ENCODE data around the gene NRCAM. TPM values are rescaled to one million over a fixed set of nuclear protein-coding genes. Genes with fewer than 3 reads are reported as not detected.

NRCAM gene
- total and polyA plus RNA-seq, 2 of the 8 experiments (the other 6 are each of a cell fraction or from before 2014, with no cell fraction given): 2.7 to 3.8 TPM

DNA sequence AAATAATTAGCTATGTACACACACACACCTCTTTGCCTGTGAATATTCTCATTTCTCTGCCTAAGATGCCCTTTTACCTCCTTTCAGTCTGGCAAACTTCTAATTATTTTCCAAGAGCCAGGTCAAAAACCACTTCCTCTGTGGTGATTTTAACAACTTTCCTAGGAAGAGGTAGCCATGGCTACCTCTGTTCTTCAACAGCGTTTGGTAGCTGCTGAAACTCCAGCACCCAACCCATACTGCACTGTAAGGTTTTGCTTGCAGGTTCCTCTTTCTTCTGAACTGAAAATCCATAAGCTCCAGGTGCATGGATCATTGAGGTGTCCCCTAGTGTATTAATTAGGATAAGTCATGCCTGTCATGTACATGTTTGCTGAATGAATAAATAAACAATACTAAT is 25.6 kb downstream of the NRCAM start:
- Histone ChIP-seq H3K4ac (replicated peaks; ENCODE audit: insufficient read length, low read depth, low read length) (no peak overlapping the region), H3K27me3 (replicated peaks in 1 of 4; ENCODE audit: control insufficient read depth in 3 of 4, extremely low read depth in 1 of 4, insufficient read depth in 3 of 4, low read length in 3 of 4) (no peaks in the 10 kb centered on the region), H4K8ac (ENCODE audit: extremely low read depth, insufficient read depth, low read length) (no peak overlapping the region), H2BK12ac (ENCODE audit: low read depth, low read length) (no peak overlapping the region), H3K23me2 (ENCODE audit: low read depth, low read length) (no peaks in the 10 kb centered on the region; the same call in 1 of the 2 replicates), H3K18ac (ENCODE audit: extremely low read depth, low read length) (no peak overlapping the region), H3K27ac (ENCODE audit: low read depth, low read length) (no peak overlapping the region), H3K79me1 (ENCODE audit: low read depth, low read length) (no peaks in the 10 kb centered on the region), H2BK15ac (ENCODE audit: low read length) (no peak overlapping the region), H3K36me3 (ENCODE audit: control insufficient read depth in 2 of 4, insufficient read depth in 4 of 4, low read length in 3 of 4) (no peaks in the 10 kb centered on the region), H3K9ac (replicated peaks in 1 of 4; ENCODE audit: extremely low read depth in 1 of 4, low read depth in 3 of 4, low read length in 3 of 4) (no peak overlapping the region), H3K4me3 (ENCODE audit: extremely low read depth in 1 of 4, insufficient read depth in 2 of 4, low read depth in 3 of 4, low read length in 4 of 4) (no peak overlapping the region), H4K91ac (replicated peaks; ENCODE audit: insufficient read length, low read length) (no peak overlapping the region), H3K23ac (ENCODE audit: insufficient read length) (no peak overlapping the region), H4K20me1 (replicated peaks in 1 of 2; ENCODE audit: control insufficient read depth in 1 of 2, insufficient read depth in 2 of 2, low read length in 2 of 2) (no peaks in the 10 kb centered on the region), H2BK120ac (replicated peaks; ENCODE audit: low read depth, low read length) (no peak overlapping the region), H3K56ac (replicated peaks; ENCODE audit: insufficient read length, low read depth, low read length) (no peak overlapping the region), H3K79me2 (ENCODE audit: control insufficient read depth in 1 of 2, insufficient read depth in 2 of 2, low read length in 2 of 2) (no peaks in the 10 kb centered on the region), H4K5ac (ENCODE audit: insufficient read length, low read depth, low read length) (no peak overlapping the region), H3K4me2 (ENCODE audit: insufficient read depth in 1 of 2, low read depth in 2 of 2, low read length in 2 of 2) (no peak overlapping the region), H3K14ac (ENCODE audit: insufficient read length) (no peak overlapping the region), H2BK5ac (ENCODE audit: low read depth, low read length) (no peak overlapping the region), H2AK5ac (ENCODE audit: low read depth, low read length) (no peak overlapping the region), H3K9me3 (ENCODE audit: insufficient read depth in 2 of 2, low read depth in 1 of 2, low read length in 1 of 2) (no peaks in the 10 kb centered on the region), H2BK20ac (ENCODE audit: low read length) (no peak overlapping the region), H3K4me1 (replicated peaks in 1 of 4; ENCODE audit: control insufficient read depth in 3 of 4, insufficient read depth in 4 of 4, low read length in 3 of 4) (no peaks in the 10 kb centered on the region), H2AFZ (ENCODE audit: low read length) (no peak overlapping the region)
- 82% methylated on average over 1 of the region's 1 CpG; no CpG with 5 or more reads in 1 of the 2 experiments for WGBS, 2 experiments (ENCODE audit: extremely low coverage in 1 of 2, insufficient coverage in 1 of 2, insufficient read length in 1 of 2, insufficient replicate concordance in 2 of 2, low coverage in 1 of 2, low lambda C conversion rate in 2 of 2, missing lambda C conversion rate in 1 of 2)
- DNase-seq (ENCODE audit: low read depth in 1 of 2, low spot score in 2 of 2) (no peak), FAIRE-seq (no peak)
- ChIA-PET POLR2A (ENCODE audit: partially characterized antibody) (interaction anchor here (0.8 kb wide), 1 partner anchor 25 kb away, joined by 4 read pairs; the partner anchor contains the start of gene NRCAM), CTCF (ENCODE audit: partially characterized antibody) (interaction anchor here (0.6 to 1.9 kb wide), 3 partner anchors 18 to 22 kb away, joined by 3 to 11 read pairs (median 5); no protein-coding TSS in a partner anchor)
- TF ChIP-seq KDM5A (IDR thresholded peaks at IDR 0.05; ENCODE audit: low read length) (no peak), GABPA (IDR thresholded peaks at IDR 0.05; ENCODE audit: borderline replicate concordance, insufficient read depth, low read length) (no peak), CTBP2 (IDR thresholded peaks at IDR 0.05; ENCODE audit: borderline replicate concordance, insufficient read depth, insufficient read length, low read length) (no peak), POU5F1 (IDR thresholded peaks at IDR 0.05; ENCODE audit: low read depth, low read length) (no peak), TBP (IDR thresholded peaks at IDR 0.05; ENCODE audit: low read depth, low read length) (no peak), SIRT6 (IDR thresholded peaks at IDR 0.05; ENCODE audit: low read length) (no peak), SP4 (IDR thresholded peaks at IDR 0.05; ENCODE audit: low read length) (no peak), RBBP5 (IDR thresholded peaks at IDR 0.05; ENCODE audit: borderline replicate concordance, low read depth, low read length) (no peak), TAF1 (IDR thresholded peaks at IDR 0.05; ENCODE audit: low read depth, low read length) (no peak), HDAC6 (IDR thresholded peaks at IDR 0.05; ENCODE audit: low read depth, low read length) (no peak), POLR2AphosphoS5 (IDR thresholded peaks at IDR 0.05; ENCODE audit: low read depth, low read length) (no peak)
- TF ChIP-seq, protein P1, sequence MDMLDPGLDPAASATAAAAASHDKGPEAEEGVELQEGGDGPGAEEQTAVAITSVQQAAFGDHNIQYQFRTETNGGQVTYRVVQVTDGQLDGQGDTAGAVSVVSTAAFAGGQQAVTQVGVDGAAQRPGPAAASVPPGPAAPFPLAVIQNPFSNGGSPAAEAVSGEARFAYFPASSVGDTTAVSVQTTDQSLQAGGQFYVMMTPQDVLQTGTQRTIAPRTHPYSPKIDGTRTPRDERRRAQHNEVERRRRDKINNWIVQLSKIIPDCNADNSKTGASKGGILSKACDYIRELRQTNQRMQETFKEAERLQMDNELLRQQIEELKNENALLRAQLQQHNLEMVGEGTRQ (IDR thresholded peaks at IDR 0.05; ENCODE audit: low read length): no peak

All from H1 (cell line).